GM19099 (cell line): Measurements from ENCODE around the gene MACROH2A2.

Experiments
- POLR2A ChIP-seq: IDR thresholded peaks from 3 replicates; pipeline ENCODE4 v1.6.1; 2011; ENCODE audit warnings: low read depth; ENCODE audit not compliant: insufficient read length; ENCODE audit errors: extremely low read depth

Gene MACROH2A2

GRCh38 chr10:70090013-70090412 is 37.4 kb downstream of the MACROH2A2 start:
- no peak for TF ChIP-seq POLR2A

GRCh38 chr10:70090951-70091350 is 38.3 kb downstream of the MACROH2A2 start:
- TF ChIP-seq POLR2A = no peak

- TF ChIP-seq POLR2A = no peak
Observed at GRCh38 chr10:70092389-70092718, 39.7 kb downstream of the MACROH2A2 start.

- TF ChIP-seq POLR2A = no peak
Observed at GRCh38 chr10:70093335-70093944, 40.8 kb downstream of the MACROH2A2 start.

GRCh38 chr10:70094250-70094649 is 41.6 kb downstream of the MACROH2A2 start:
- TF ChIP-seq POLR2A = no peak

GRCh38 chr10:70096016-70096704 is 43.5 kb downstream of the MACROH2A2 start:
- TF ChIP-seq POLR2A = no peak

- no peak for TF ChIP-seq POLR2A
Observed at GRCh38 chr10:70096705-70097420, 44.2 kb downstream of the MACROH2A2 start.

- no peak for TF ChIP-seq POLR2A
Observed at GRCh38 chr10:70097459-70097858, 44.8 kb downstream of the MACROH2A2 start.

- no peak for TF ChIP-seq POLR2A
Observed at GRCh38 chr10:70098271-70098670, 45.6 kb downstream of the MACROH2A2 start.

GRCh38 chr10:70101668-70102067 is 49.0 kb downstream of the MACROH2A2 start:
- no peak for TF ChIP-seq POLR2A

GRCh38 chr10:70106958-70107791 is 54.5 kb downstream of the MACROH2A2 start:
- no peak for TF ChIP-seq POLR2A

GRCh38 chr10:70109064-70109729 is 56.6 kb downstream of the MACROH2A2 start:
- no peak for TF ChIP-seq POLR2A

- no peak for TF ChIP-seq POLR2A
Observed at GRCh38 chr10:70111496-70111895, 58.9 kb downstream of the MACROH2A2 start.

- no peak for TF ChIP-seq POLR2A
Observed at GRCh38 chr10:70112071-70112470, 59.4 kb downstream of the MACROH2A2 start.

- no peak for TF ChIP-seq POLR2A
Observed at GRCh38 chr10:70114902-70115301, 62.3 kb downstream of the MACROH2A2 start.
